ENCODE data around the gene FRAT2. TPM values are rescaled to one million over a fixed set of nuclear protein-coding genes. Genes with fewer than 3 reads are reported as not detected.

FRAT2 gene
- total and polyA plus RNA-seq, 2 of the 13 experiments (the other 11 are each of a cell fraction or from before 2014, with no cell fraction given): 7.2 to 14.1 TPM

- TF ChIP-seq MAZ (IDR thresholded peaks at IDR 0.05; ENCODE audit: borderline replicate concordance, low read depth, low read length) (no peak), MAZ (CRISPR knock-in tag; IDR thresholded peaks at IDR 0.05; ENCODE audit: low read depth) (no peak), TSC22D2 (CRISPR knock-in tag; IDR thresholded peaks at IDR 0.05; ENCODE audit: borderline replicate concordance) (no peak), CCDC6 (CRISPR knock-in tag; IDR thresholded peaks at IDR 0.05) (no peak), HNF1B (CRISPR knock-in tag; IDR thresholded peaks at IDR 0.05) (no peak), TCF12 (IDR thresholded peaks at IDR 0.05) (no peak), TCF12 (CRISPR knock-in tag; IDR thresholded peaks at IDR 0.05) (no peak), ZNF296 (CRISPR knock-in tag; conservative IDR thresholded peaks at IDR 0.05) (no peak), DMAP1 (CRISPR knock-in tag; IDR thresholded peaks at IDR 0.05) (no peak), ZNF281 (CRISPR knock-in tag; IDR thresholded peaks at IDR 0.05; ENCODE audit: borderline replicate concordance) (no peak), ZNF3 (CRISPR knock-in tag; IDR thresholded peaks at IDR 0.05) (peak; percentile 76), ZNF761 (CRISPR knock-in tag; conservative IDR thresholded peaks at IDR 0.05) (no peak), ZNF530 (CRISPR knock-in tag; IDR thresholded peaks at IDR 0.05; ENCODE audit: low read depth) (no peak), FOXK1 (CRISPR knock-in tag; IDR thresholded peaks at IDR 0.05; ENCODE audit: borderline replicate concordance, low read depth) (no peak; the same call in 1 of the 2 replicates), ZMYM2 (CRISPR knock-in tag; IDR thresholded peaks at IDR 0.05) (peak; percentile 93), THRA (CRISPR knock-in tag; IDR thresholded peaks at IDR 0.05; ENCODE audit: borderline replicate concordance) (no peak), CEBPZ (IDR thresholded peaks at IDR 0.05; ENCODE audit: low read length) (no peak), ADNP (CRISPR knock-in tag; IDR thresholded peaks at IDR 0.05) (peak; percentile 98), ATF3 (CRISPR knock-in tag; IDR thresholded peaks at IDR 0.05) (no peak), NFYB (CRISPR knock-in tag; IDR thresholded peaks at IDR 0.05) (no peak), ZMYM4 (CRISPR knock-in tag; IDR thresholded peaks at IDR 0.05) (0 out of 2 replicates have a peak, but pooled peaks have one; percentile 36), MAFK (conservative IDR thresholded peaks at IDR 0.05 in 1 of 2, IDR thresholded peaks at IDR 0.05 in 1 of 2; ENCODE audit: low read length in 2 of 2) (no peak)
Observed at GRCh38 chr10:97297556-97298222, 36.8 kb downstream of the FRAT2 start (continued).
